GM12891 (cell line): ENCODE measurements around the gene POLN.

Experiments used
- PAX5 ChIP-seq: IDR thresholded peaks from 2 replicates; pipeline ENCODE4 v1.6.1; 2011; ENCODE audit warnings: low read length, moderate library complexity, mild to moderate bottlenecking; ENCODE audit not compliant: insufficient read depth, severe bottlenecking
- POLR2A ChIP-seq: IDR thresholded peaks from 2 replicates; pipeline ENCODE4 v1.6.1; 2011; ENCODE audit warnings: low read depth, low read length, control low read depth
- POLR2AphosphoS5 ChIP-seq: IDR thresholded peaks from 2 replicates; pipeline ENCODE4 v1.6.1; 2011; ENCODE audit warnings: low read depth, low read length, control low read depth
- POU2F2 ChIP-seq: IDR thresholded peaks from 2 replicates; pipeline ENCODE4 v1.6.1; 2011; ENCODE audit warnings: low read depth, mild to moderate bottlenecking, control low read depth, low read length, moderate library complexity
- SPI1 ChIP-seq: IDR thresholded peaks from 2 replicates; pipeline ENCODE4 v1.6.1; 2011; ENCODE audit warnings: low read depth, low read length, control low read depth
- TAF1 ChIP-seq: IDR thresholded peaks from 2 replicates; pipeline ENCODE4 v1.6.1; 2011; ENCODE audit warnings: low read depth, low read length, control low read depth

GRCh38 chr4:2252530-2253091 is 10.7 kb upstream of the POLN start:
- no peak for TF ChIP-seq TAF1
- no peak for TF ChIP-seq POLR2A
- TF ChIP-seq POLR2AphosphoS5, result no peak
- no peak for TF ChIP-seq PAX5
- TF ChIP-seq POU2F2, result no peak
- no peak for TF ChIP-seq SPI1
